Astrocyte of the spinal cord (primary cell): ENCODE data around the gene NDUFC1.
"Not testable (repeated sequence)": the region's sequence is repeated elsewhere in the genome, so short reads cannot be mapped to it uniquely, and the experiment has no call there.

Source experiments
- DNase-seq: peaks from one replicate; pipeline ENCODE4 v3.0.0; 2011; ENCODE audit warnings: low read depth, low spot score
- H3K4me3 ChIP-seq: 2 replicates; pipeline ENCODE4 v1.5.1; 2011; ENCODE audit warnings: low read depth, mild to moderate bottlenecking, low read length, moderate library complexity
- CTCF ChIP-seq: IDR thresholded peaks from 2 replicates; pipeline ENCODE4 v1.5.1; 2012; ENCODE audit warnings: low read depth, mild to moderate bottlenecking, low read length, inconsistent platforms
- in situ Hi-C: cut with HindIII; loops from 2 replicates; pipeline ENCODE4 v1.10.0; 2017; ENCODE audit warnings: low sequenced_read_pairs

NDUFC1 gene

GRCh38 chr4:139324620-139325019 lies 22.3 kb upstream of the NDUFC1 start:
- in situ Hi-C loops: no loop called here
- no peak for TF ChIP-seq CTCF
- DNase-seq: no peak
- no peak overlapping the region for H3K4me3 ChIP-seq

GRCh38 chr4:139322541-139322940 lies 20.3 kb upstream of the NDUFC1 start:
- H3K4me3 ChIP-seq, in situ Hi-C loops, DNase-seq: not testable (repeated sequence)

GRCh38 chr4:139322070-139322469 lies 19.8 kb upstream of the NDUFC1 start:
- DNase-seq, in situ Hi-C loops, H3K4me3 ChIP-seq: not testable (repeated sequence)

- no peak overlapping the region for H3K4me3 ChIP-seq
- in situ Hi-C loops: no loop called here
- no peak for TF ChIP-seq CTCF
- DNase-seq: no peak
Measured at GRCh38 chr4:139319571-139319970, 17.3 kb upstream of the NDUFC1 start.

- TF ChIP-seq CTCF: no peak
- no peak overlapping the region for H3K4me3 ChIP-seq
- in situ Hi-C loops: no loop called here
- DNase-seq: no peak
Measured at GRCh38 chr4:139317635-139318034, 15.4 kb upstream of the NDUFC1 start.

GRCh38 chr4:139316733-139317132 lies 14.5 kb upstream of the NDUFC1 start:
- DNase-seq: no peak
- H3K4me3 ChIP-seq: no peak overlapping the region
- in situ Hi-C loops: no loop called here
- TF ChIP-seq CTCF: no peak

GRCh38 chr4:139315221-139315675 lies 13.0 kb upstream of the NDUFC1 start:
- no peak overlapping the region for H3K4me3 ChIP-seq
- in situ Hi-C loops: no loop called here
- no peak for DNase-seq
- TF ChIP-seq CTCF: no peak

GRCh38 chr4:139314047-139314800 lies 11.9 kb upstream of the NDUFC1 start:
- TF ChIP-seq CTCF: no peak
- DNase-seq: no peak
- in situ Hi-C loops: no loop called here
- no peak overlapping the region for H3K4me3 ChIP-seq

GRCh38 chr4:139313414-139313813 lies 11.1 kb upstream of the NDUFC1 start:
- DNase-seq, in situ Hi-C loops, H3K4me3 ChIP-seq: not testable (repeated sequence)
